ENCODE results near the gene MAPK11. TPM values are rescaled to one million over a fixed set of nuclear protein-coding genes. Genes with fewer than 3 reads are reported as not detected.

MAPK11 gene
- total RNA-seq, 1 experiment from 2014 or later = 18.0 TPM

GRCh38 chr22:50308597-50308935 is 38.4 kb upstream of the MAPK11 start:
- DNase-seq (ENCODE audit: low read depth) = peak; percentile 78

- DNase-seq (ENCODE audit: low read depth) = no peak
Observed at GRCh38 chr22:50307890-50308596, 37.9 kb upstream of the MAPK11 start.

GRCh38 chr22:50306753-50307749 is 36.9 kb upstream of the MAPK11 start, which contains the start of gene PLXNB2:
PLXNB2 (minus strand) TSS chr22:50307646; CDS start chr22:50290584, 17,062 bp downstream.
- DNase-seq (ENCODE audit: low read depth) = peak; percentile 62

GRCh38 chr22:50305923-50306566 is 35.9 kb upstream of the MAPK11 start:
- DNase-seq (ENCODE audit: low read depth) = peak; percentile 95

GRCh38 chr22:50305393-50305922 is 35.3 kb upstream of the MAPK11 start:
- no peak for DNase-seq (ENCODE audit: low read depth)

- DNase-seq (ENCODE audit: low read depth) = peak; percentile 24
Observed at GRCh38 chr22:50304528-50305392, 34.6 kb upstream of the MAPK11 start.

GRCh38 chr22:50303848-50304527 is 33.8 kb upstream of the MAPK11 start:
- DNase-seq (ENCODE audit: low read depth) = peak; percentile 26

- DNase-seq (ENCODE audit: low read depth) = no peak
Observed at GRCh38 chr22:50303515-50303847, 33.3 kb upstream of the MAPK11 start.

GRCh38 chr22:50302564-50302963 is 32.4 kb upstream of the MAPK11 start:
- DNase-seq (ENCODE audit: low read depth) = no peak

- DNase-seq (ENCODE audit: low read depth) = no peak
Observed at GRCh38 chr22:50302041-50302541, 31.9 kb upstream of the MAPK11 start.

- DNase-seq (ENCODE audit: low read depth) = no peak
Observed at GRCh38 chr22:50301581-50301991, 31.4 kb upstream of the MAPK11 start.

GRCh38 chr22:50300620-50301257 is 30.6 kb upstream of the MAPK11 start:
- no peak for DNase-seq (ENCODE audit: low read depth)

- no peak for DNase-seq (ENCODE audit: low read depth)
Observed at GRCh38 chr22:50299785-50300619, 29.8 kb upstream of the MAPK11 start.

GRCh38 chr22:50298937-50299784 is 29.0 kb upstream of the MAPK11 start:
- DNase-seq (ENCODE audit: low read depth) = no peak

GRCh38 chr22:50298266-50298637 is 28.1 kb upstream of the MAPK11 start:
- DNase-seq (ENCODE audit: low read depth) = no peak

GRCh38 chr22:50297510-50298265 is 27.5 kb upstream of the MAPK11 start:
- no peak for DNase-seq (ENCODE audit: low read depth)

Data from HT1080 (cell line).